Fibroblast of villous mesenchyme (primary cell): ENCODE data around the gene IRF5. TPM values are rescaled to one million over a fixed set of nuclear protein-coding genes. Genes with fewer than 3 reads are reported as not detected.

Experiments used
- DNase-seq: peaks from one replicate; pipeline ENCODE4 v3.0.0-alpha.2; 2010; ENCODE audit warnings: low read depth
- H3K4me3 ChIP-seq: 2 replicates; pipeline ENCODE4 v1.5.1; 2011; ENCODE audit warnings: low read depth, mild to moderate bottlenecking, low read length
- total RNA-seq: library from RNA; depleted of rRNA; stranded (reverse); fragments of >200 nt; gene quantifications from 2 replicates; pipeline ENCODE4 v1.2.3, GENCODE V29; 2012
- TF ChIP-seq, protein P1 (sequence below): IDR thresholded peaks from 2 replicates; pipeline ENCODE4 v1.5.1; 2012; ENCODE audit warnings: low read depth, mild to moderate bottlenecking, low read length; ENCODE audit not compliant: insufficient read depth

IRF5 gene
- total RNA-seq, 1 donor: under 0.01 TPM

DNA sequence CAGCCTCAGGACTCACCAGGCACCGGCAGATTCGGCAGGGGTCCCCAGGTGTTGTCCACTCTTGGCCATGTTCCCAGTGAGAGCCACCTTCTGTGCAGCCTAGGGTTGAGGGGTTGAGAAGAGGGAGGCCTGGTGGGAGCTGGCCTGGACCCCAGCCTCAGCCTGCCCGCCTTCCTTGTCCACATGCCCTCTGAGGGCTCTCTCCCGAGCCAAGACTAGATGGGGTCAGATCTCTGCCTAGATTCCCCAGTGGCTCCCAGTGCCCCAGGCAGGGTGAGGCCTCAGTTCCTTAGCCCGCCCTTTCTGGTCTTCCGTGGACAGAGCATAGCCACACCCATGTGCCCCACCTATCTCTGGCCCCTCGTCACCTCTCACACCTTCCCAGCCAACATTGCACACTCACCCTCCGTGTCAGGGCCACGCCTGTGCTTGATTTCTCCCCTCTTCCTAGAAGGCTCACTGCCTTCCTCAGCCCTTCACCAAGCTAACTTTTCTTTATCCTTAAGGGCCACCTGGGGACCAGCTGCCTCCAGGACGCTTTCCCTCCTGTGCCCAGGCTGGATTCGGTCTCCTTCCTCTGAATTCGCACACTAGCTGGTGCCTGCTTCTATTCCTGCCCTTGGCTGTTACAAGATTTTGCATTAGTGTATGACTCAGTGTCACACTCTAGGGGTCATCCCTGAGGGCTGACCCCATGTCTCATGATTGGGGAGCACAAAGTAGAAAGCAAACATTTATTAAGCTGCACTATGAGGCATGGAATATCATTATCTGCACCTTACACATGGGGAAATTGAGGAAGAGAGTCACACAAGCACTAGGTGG lies 34.8 kb upstream of the IRF5 start:
- peak; percentile 55 for DNase-seq
- TF ChIP-seq, protein P1, sequence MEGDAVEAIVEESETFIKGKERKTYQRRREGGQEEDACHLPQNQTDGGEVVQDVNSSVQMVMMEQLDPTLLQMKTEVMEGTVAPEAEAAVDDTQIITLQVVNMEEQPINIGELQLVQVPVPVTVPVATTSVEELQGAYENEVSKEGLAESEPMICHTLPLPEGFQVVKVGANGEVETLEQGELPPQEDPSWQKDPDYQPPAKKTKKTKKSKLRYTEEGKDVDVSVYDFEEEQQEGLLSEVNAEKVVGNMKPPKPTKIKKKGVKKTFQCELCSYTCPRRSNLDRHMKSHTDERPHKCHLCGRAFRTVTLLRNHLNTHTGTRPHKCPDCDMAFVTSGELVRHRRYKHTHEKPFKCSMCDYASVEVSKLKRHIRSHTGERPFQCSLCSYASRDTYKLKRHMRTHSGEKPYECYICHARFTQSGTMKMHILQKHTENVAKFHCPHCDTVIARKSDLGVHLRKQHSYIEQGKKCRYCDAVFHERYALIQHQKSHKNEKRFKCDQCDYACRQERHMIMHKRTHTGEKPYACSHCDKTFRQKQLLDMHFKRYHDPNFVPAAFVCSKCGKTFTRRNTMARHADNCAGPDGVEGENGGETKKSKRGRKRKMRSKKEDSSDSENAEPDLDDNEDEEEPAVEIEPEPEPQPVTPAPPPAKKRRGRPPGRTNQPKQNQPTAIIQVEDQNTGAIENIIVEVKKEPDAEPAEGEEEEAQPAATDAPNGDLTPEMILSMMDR: no peak
- H3K4me3 ChIP-seq: no peak overlapping the region

DNA sequence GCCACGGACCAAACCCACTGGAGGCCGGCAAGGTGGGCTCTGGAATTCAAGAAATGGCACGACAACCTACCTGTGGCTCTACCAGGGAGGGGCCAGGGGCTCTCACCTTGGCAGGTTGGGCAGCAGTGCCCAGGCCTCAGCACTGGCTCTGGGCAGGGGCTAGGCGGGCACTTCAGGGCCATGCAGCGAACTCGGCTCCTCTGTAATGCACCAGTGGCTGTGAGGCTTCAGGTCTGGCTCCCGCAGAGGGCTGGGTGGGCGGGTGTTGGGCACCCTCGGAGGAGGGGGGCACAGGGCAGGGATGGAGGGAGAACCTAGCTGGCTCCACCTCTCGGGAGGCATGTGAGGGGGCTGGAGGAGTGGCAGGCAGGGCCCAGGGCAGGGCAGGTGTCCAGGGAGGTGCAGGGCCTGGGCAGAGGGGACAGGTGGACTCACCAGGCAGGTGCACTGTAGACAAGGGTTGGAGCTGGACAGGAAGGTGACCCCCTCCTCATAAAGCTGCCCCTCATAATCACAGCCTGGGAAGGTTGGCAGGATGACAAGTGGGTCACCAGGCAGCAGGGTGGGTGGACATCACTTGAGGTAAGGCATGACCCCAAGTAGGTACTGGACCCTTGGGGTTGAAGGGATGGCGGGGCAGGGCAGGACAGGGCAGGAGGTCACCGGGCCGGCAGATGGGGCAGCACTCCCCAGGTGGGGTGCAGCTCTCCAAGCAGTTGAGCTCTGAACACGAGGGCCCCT lies 33.9 kb upstream of the IRF5 start:
- TF ChIP-seq, protein P1: no peak
- DNase-seq: no peak
- H3K4me3 ChIP-seq: no peak overlapping the region

DNA sequence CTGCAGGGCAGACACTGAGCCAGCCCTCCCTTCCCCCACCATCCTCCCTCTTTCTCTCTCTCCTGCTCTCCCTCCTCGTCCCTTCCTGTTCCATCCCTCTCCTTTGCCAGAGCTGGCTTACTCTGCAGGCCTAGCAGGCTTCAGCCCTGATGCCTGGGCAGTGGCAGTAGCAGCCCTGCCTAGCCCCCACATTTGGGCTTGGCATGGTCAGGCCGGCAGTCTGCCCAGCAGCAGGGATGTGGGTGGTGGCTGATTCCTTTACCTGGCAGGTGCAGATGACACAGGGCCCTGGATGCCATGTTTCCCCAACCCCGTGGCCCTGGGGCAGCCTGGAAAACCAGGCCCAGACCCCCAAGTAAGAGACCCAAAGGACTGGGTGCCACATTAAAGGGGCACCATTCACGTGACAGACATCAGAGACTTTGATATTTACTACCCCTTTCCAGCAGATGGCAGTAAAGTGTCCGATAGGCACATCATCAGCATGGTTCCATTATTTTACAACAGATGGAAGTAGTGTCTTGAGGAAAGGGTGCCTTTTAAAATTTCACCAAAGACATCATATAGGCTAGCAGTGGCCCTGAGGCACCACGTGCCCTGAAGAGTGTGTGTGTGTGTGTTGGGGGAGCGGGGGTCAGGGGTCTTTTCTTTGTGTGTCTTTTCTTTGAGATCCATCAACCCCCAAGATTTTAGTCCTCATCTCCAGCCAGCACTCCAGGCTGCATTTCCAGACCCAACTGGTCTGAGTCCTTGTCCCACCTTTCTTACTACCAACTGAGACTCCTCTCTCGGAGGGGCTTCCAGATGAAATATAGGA lies 33.1 kb upstream of the IRF5 start:
- H3K4me3 ChIP-seq: no peak overlapping the region
- TF ChIP-seq, protein P1: peak; percentile 68
- DNase-seq: peak; percentile 63

DNA sequence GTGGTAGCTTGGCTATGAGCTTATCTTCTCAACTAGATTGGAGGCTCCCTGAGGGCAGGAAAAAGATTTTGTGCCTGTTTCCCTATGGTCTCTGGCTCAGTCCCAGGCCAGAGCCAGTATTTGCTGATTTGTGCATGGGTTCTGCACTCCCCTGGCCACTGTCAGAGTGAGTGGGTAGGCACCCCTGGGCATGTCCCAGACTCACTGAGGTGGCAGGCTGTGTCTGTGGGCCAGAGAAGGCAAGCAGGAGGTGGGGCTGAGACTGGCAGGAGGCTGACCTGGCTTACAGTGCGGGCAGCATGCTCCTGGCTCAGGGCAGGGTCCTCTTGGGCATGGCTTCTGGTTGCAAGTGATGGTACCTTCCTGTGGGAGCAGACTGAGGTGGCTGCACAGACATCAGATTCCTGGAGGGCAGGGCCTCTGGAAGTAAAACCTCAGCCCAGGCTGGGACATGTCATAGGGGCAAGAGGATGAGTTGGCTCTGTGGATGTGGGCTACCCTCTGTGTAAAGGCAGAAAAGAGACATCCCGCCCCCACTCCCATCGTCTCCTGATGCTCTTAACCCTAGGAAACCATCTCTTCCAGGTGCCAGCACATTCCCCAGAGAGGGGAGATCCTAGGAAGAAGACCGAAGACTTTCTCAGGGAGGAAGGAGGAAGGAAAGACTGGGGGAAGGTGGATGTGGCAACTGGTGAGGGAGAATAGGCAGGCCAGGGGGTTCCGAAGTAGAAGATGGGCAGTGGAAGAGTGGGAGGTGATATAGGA lies 31.5 kb upstream of the IRF5 start:
- no peak overlapping the region for H3K4me3 ChIP-seq
- TF ChIP-seq, protein P1: no peak
- DNase-seq: no peak

DNA sequence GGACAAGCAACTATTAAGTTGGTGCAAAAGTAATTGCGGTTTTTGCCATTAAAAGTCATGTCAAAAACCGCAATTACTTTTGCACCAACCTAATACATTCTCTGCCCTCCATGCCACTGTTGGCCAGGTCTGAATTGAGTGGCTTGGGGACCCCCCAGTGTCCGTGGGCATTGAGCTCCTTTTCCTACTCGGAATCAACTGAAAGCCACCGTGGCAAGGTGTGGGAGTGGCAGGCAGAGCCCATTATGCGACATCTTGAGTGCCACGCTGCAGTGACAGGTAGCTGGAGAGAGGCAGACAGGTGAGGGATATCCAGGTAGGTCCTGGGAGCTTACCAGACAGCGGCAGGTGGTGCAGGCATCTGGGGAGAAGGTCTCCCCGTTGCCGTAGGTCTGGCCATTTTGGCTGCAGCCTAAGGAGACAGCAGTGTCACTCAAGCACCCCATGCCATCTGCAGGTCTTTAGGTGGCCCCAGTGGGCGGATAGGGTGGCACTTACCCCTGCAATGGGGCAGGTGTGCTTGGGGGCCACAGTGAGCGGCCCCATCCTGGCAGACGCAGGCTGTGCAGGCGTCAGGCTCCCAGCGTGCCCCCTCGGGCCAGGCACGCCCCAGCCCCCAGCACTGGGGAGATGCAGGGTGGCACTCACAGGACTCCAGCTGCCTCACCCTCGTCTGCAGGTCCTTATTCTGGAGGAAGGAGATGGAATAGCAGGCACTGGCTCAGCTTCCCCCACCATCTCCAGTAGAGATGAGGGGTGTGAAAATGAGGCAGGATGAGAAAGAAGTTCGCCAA lies 30.8 kb upstream of the IRF5 start:
- no peak overlapping the region for H3K4me3 ChIP-seq
- TF ChIP-seq, protein P1: no peak
- DNase-seq: no peak
